WTC11 (cell line): ENCODE results near the gene ABCC2. TPM values are rescaled to one million over a fixed set of nuclear protein-coding genes. Genes with fewer than 3 reads are reported as not detected.

Experiments
- ATAC-seq: fragments of 200-7000 bp; cut with Tn5 transposase; 2 replicates; pipeline ENCODE4 v1.10.0; 2021; ENCODE audit warnings: mild to moderate bottlenecking, moderate library complexity
- CTCF ChIA-PET: fragments of 300-600 bp; sonication (Branson Sonifier 250); formaldehyde crosslinking; loops from one replicate; lab custom pipeline; 2021; ENCODE audit warnings: antibody characterized with exemption; lab: Charles Lee
- POLR2A ChIA-PET: fragments of 350-600 bp; sonication (Branson Sonifier 250); formaldehyde crosslinking; loops from one replicate; lab custom pipeline; 2021; ENCODE audit warnings: antibody characterized with exemption; lab: Charles Lee
- DNase-seq: peaks from one replicate; pipeline ENCODE4 v3.0.0; 2021; ENCODE audit warnings: low spot score
- H3K27ac Mint-ChIP-seq: 2 replicates; pipeline ENCODE4 v1.8.0; 2021; ENCODE audit warnings: mixed read lengths
- H3K27me3 Mint-ChIP-seq: 2 replicates; pipeline ENCODE4 v1.8.0; 2021; ENCODE audit warnings: low read depth, mild to moderate bottlenecking, moderate library complexity, mixed read lengths
- H3K36me3 Mint-ChIP-seq: 2 replicates; pipeline ENCODE4 v1.8.0; 2021; ENCODE audit warnings: mixed read lengths
- H3K4me1 Mint-ChIP-seq: 2 replicates; pipeline ENCODE4 v1.8.0; 2022; ENCODE audit warnings: mixed read lengths
- H3K4me3 Mint-ChIP-seq: 2 replicates; pipeline ENCODE4 v1.8.0; 2021; ENCODE audit warnings: mild to moderate bottlenecking, moderate library complexity, mixed read lengths
- H3K9me3 Mint-ChIP-seq: 2 replicates; pipeline ENCODE4 v1.8.0; 2021; ENCODE audit warnings: mixed read lengths
- FOXJ3 ChIP-seq: sonication (generic); formaldehyde crosslinking; IDR thresholded peaks from 2 replicates; pipeline ENCODE4 v1.9.0; 2021; ENCODE audit warnings: missing genetic modification reagents, mild to moderate bottlenecking, borderline replicate concordance
- NFATC4 ChIP-seq: fragments of 250-450 bp; sonication (Bioruptor Pico); IDR thresholded peaks from 2 replicates; pipeline ENCODE4 v1.9.0; 2021; ENCODE audit warnings: mild to moderate bottlenecking
- ZNF121 ChIP-seq: sonication (generic); formaldehyde crosslinking; IDR thresholded peaks from 2 replicates; pipeline ENCODE4 v1.8.0; 2023; ENCODE audit warnings: missing genetic modification reagents
- ZNF138 ChIP-seq: sonication (generic); formaldehyde crosslinking; conservative IDR thresholded peaks from 2 replicates; pipeline ENCODE4 v1.8.1; 2022; ENCODE audit warnings: mild to moderate bottlenecking, moderate library complexity, missing genetic modification reagents
- ZNF232 ChIP-seq: sonication (generic); formaldehyde crosslinking; IDR thresholded peaks from 2 replicates; pipeline ENCODE4 v1.8.0; 2022; ENCODE audit warnings: mild to moderate bottlenecking, missing genetic modification reagents
- ZNF263 ChIP-seq: sonication (generic); formaldehyde crosslinking; IDR thresholded peaks from 2 replicates; pipeline ENCODE4 v1.8.1; 2022; ENCODE audit warnings: low read depth, mild to moderate bottlenecking, moderate library complexity, missing genetic modification reagents
- ZNF281 ChIP-seq: sonication (generic); formaldehyde crosslinking; IDR thresholded peaks from 2 replicates; pipeline ENCODE4 v1.8.0; 2023; ENCODE audit warnings: mild to moderate bottlenecking, missing genetic modification reagents
- ZNF416 ChIP-seq: fragments of 250-450 bp; sonication (Bioruptor Pico); IDR thresholded peaks from 2 replicates; pipeline ENCODE4 v1.9.0; 2021; ENCODE audit warnings: mild to moderate bottlenecking, inconsistent platforms
- ZNF423 ChIP-seq: fragments of 250-450 bp; sonication (Bioruptor Pico); IDR thresholded peaks from 2 replicates; pipeline ENCODE4 v2.1.2; 2022; ENCODE audit warnings: mild to moderate bottlenecking, moderate library complexity
- ZNF671 ChIP-seq: fragments of 250-450 bp; sonication (Bioruptor Pico); IDR thresholded peaks from 2 replicates; pipeline ENCODE4 v1.8.0; 2021; ENCODE audit warnings: mild to moderate bottlenecking
- total RNA-seq: library from RNA; stranded (reverse); gene quantifications from 3 replicates; pipeline ENCODE4 v1.2.3, GENCODE V29; 2021
- TF ChIP-seq, protein P1 (sequence below): sonication (generic); formaldehyde crosslinking; IDR thresholded peaks from 2 replicates; pipeline ENCODE4 v1.8.1; 2023; ENCODE audit warnings: mild to moderate bottlenecking, missing genetic modification reagents
- TF ChIP-seq, protein P2 (sequence below): fragments of 250-450 bp; sonication (Bioruptor Pico); IDR thresholded peaks from 2 replicates; pipeline ENCODE4 v1.9.0; 2021; ENCODE audit warnings: mild to moderate bottlenecking, borderline replicate concordance
- TF ChIP-seq, protein P3 (sequence below): sonication (generic); formaldehyde crosslinking; IDR thresholded peaks from 2 replicates; pipeline ENCODE4 v1.8.1; 2022; ENCODE audit warnings: low read depth, mild to moderate bottlenecking, moderate library complexity, missing genetic modification reagents, borderline replicate concordance
- TF ChIP-seq, protein P4 (sequence below): fragments of 250-450 bp; sonication (Bioruptor Pico); conservative IDR thresholded peaks from 2 replicates; pipeline ENCODE4 v1.9.0; 2021; ENCODE audit warnings: mild to moderate bottlenecking
- TF ChIP-seq, protein P5 (sequence below): sonication (generic); formaldehyde crosslinking; IDR thresholded peaks from 2 replicates; pipeline ENCODE4 v1.8.0; 2022; ENCODE audit warnings: mild to moderate bottlenecking, missing genetic modification reagents
- TF ChIP-seq, protein P6 (sequence below): fragments of 250-450 bp; sonication (Bioruptor Pico); IDR thresholded peaks from 2 replicates; pipeline ENCODE4 v2.1.2; 2022; ENCODE audit warnings: mild to moderate bottlenecking, moderate library complexity

The ABCC2 gene
- total RNA-seq, 1 experiment from 2014 or later: 0.87 TPM

DNA sequence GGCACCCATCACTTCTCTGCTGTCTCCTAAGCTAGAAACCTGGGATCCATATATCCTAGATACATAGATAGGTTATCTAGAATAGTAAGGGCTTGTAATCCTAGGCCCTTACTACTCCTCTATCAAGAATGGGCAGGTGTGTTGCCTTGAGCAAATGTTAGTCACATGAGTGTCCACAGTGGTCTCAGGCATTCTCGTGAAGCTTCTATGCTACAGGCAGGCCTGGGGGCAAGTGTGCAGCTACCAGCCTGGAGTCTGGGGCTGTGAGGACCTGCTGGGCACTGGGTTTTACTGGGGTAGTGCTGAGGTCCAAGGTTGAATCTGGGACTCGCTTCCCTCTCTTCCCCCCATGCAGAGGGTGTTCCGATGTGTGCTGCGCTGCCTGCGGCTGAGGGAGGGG lies 91.4 kb downstream of the ABCC2 start:
- POLR2A ChIA-PET: interaction anchor here (1.2 to 1.5 kb wide), 3 partner anchors 10 to 28 kb away, joined by 3 read pairs; no protein-coding TSS in a partner anchor
- Mint-ChIP-seq H3K9me3 (no peaks in the 10 kb centered on the region), H3K27ac (0 out of 2 replicates have a peak overlapping the region, but pooled peaks have one; percentile 51), H3K36me3 (peaks cover 32% of the 10 kb centered on the region), H3K27me3 (peaks cover under 1% of the 10 kb centered on the region; the same call in 1 of the 2 replicates), H3K4me3 (no peak overlapping the region), H3K4me1 (no peaks in the 10 kb centered on the region)
- peak; percentile 13; the same call in 1 of the 2 replicates for ATAC-seq
- no peak for DNase-seq
- CTCF ChIA-PET: interaction anchor here (0.8 to 1.8 kb wide), 2 partner anchors 28 to 172 kb away, joined by 3 to 7 read pairs; no protein-coding TSS in a partner anchor
- TF ChIP-seq NFATC4 (CRISPR knock-in tag): no peak
- TF ChIP-seq ZNF121 (CRISPR knock-in tag): no peak
- TF ChIP-seq, protein P1, sequence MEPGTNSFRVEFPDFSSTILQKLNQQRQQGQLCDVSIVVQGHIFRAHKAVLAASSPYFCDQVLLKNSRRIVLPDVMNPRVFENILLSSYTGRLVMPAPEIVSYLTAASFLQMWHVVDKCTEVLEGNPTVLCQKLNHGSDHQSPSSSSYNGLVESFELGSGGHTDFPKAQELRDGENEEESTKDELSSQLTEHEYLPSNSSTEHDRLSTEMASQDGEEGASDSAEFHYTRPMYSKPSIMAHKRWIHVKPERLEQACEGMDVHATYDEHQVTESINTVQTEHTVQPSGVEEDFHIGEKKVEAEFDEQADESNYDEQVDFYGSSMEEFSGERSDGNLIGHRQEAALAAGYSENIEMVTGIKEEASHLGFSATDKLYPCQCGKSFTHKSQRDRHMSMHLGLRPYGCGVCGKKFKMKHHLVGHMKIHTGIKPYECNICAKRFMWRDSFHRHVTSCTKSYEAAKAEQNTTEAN (CRISPR knock-in tag): no peak
- TF ChIP-seq, protein P2, sequence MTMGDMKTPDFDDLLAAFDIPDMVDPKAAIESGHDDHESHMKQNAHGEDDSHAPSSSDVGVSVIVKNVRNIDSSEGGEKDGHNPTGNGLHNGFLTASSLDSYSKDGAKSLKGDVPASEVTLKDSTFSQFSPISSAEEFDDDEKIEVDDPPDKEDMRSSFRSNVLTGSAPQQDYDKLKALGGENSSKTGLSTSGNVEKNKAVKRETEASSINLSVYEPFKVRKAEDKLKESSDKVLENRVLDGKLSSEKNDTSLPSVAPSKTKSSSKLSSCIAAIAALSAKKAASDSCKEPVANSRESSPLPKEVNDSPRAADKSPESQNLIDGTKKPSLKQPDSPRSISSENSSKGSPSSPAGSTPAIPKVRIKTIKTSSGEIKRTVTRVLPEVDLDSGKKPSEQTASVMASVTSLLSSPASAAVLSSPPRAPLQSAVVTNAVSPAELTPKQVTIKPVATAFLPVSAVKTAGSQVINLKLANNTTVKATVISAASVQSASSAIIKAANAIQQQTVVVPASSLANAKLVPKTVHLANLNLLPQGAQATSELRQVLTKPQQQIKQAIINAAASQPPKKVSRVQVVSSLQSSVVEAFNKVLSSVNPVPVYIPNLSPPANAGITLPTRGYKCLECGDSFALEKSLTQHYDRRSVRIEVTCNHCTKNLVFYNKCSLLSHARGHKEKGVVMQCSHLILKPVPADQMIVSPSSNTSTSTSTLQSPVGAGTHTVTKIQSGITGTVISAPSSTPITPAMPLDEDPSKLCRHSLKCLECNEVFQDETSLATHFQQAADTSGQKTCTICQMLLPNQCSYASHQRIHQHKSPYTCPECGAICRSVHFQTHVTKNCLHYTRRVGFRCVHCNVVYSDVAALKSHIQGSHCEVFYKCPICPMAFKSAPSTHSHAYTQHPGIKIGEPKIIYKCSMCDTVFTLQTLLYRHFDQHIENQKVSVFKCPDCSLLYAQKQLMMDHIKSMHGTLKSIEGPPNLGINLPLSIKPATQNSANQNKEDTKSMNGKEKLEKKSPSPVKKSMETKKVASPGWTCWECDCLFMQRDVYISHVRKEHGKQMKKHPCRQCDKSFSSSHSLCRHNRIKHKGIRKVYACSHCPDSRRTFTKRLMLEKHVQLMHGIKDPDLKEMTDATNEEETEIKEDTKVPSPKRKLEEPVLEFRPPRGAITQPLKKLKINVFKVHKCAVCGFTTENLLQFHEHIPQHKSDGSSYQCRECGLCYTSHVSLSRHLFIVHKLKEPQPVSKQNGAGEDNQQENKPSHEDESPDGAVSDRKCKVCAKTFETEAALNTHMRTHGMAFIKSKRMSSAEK (CRISPR knock-in tag): no peak
- TF ChIP-seq ZNF423 (CRISPR knock-in tag): no peak
- TF ChIP-seq, protein P3, sequence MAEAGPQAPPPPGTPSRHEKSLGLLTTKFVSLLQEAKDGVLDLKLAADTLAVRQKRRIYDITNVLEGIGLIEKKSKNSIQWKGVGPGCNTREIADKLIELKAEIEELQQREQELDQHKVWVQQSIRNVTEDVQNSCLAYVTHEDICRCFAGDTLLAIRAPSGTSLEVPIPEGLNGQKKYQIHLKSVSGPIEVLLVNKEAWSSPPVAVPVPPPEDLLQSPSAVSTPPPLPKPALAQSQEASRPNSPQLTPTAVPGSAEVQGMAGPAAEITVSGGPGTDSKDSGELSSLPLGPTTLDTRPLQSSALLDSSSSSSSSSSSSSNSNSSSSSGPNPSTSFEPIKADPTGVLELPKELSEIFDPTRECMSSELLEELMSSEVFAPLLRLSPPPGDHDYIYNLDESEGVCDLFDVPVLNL: no peak
- TF ChIP-seq ZNF263 (CRISPR knock-in tag): no peak
- TF ChIP-seq, protein P4, sequence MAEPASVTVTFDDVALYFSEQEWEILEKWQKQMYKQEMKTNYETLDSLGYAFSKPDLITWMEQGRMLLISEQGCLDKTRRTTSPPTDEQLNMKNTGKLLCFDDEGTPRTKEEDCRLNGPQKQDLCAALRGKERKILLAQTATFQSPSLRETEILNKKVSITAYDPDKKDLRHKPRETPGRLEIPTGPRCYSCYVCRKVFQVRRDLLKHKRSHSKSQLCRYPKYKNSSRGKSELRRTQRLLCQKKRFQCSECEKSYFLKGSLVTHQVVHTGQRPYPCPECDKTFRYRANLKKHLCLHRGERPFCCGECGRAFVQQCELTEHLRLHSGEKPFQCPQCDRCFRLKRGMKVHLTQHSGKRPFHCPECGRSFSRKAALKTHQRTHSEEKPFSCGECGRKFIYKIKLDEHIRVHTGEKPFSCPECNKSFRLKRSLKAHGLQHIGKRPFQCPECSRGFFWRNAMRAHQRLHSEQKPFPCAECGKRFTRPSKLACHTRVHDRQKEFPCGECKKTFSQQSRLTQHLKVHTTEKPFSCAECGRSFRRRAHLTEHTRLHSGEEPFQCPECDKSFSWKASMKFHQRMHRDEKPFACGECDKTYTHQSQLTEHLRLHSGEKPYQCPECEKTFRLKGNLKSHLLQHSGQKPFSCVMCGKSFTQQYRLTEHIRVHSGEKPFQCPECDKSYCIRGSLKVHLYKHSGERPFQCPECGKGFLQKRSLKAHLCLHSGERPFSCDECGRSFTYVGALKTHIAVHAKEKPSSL (CRISPR knock-in tag): no peak
- TF ChIP-seq, protein P5, sequence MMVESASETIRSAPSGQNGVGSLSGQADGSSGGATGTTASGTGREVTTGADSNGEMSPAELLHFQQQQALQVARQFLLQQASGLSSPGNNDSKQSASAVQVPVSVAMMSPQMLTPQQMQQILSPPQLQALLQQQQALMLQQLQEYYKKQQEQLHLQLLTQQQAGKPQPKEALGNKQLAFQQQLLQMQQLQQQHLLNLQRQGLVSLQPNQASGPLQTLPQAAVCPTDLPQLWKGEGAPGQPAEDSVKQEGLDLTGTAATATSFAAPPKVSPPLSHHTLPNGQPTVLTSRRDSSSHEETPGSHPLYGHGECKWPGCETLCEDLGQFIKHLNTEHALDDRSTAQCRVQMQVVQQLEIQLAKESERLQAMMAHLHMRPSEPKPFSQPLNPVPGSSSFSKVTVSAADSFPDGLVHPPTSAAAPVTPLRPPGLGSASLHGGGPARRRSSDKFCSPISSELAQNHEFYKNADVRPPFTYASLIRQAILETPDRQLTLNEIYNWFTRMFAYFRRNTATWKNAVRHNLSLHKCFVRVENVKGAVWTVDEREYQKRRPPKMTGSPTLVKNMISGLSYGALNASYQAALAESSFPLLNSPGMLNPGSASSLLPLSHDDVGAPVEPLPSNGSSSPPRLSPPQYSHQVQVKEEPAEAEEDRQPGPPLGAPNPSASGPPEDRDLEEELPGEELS: no peak
- TF ChIP-seq, protein P6, sequence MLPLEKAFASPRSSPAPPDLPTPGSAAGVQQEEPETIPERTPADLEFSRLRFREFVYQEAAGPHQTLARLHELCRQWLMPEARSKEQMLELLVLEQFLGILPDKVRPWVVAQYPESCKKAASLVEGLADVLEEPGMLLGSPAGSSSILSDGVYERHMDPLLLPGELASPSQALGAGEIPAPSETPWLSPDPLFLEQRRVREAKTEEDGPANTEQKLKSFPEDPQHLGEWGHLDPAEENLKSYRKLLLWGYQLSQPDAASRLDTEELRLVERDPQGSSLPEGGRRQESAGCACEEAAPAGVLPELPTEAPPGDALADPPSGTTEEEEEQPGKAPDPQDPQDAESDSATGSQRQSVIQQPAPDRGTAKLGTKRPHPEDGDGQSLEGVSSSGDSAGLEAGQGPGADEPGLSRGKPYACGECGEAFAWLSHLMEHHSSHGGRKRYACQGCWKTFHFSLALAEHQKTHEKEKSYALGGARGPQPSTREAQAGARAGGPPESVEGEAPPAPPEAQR (CRISPR knock-in tag): no peak
- no peak for TF ChIP-seq ZNF232
- TF ChIP-seq ZNF416 (CRISPR knock-in tag): no peak
- no peak for TF ChIP-seq ZNF138 (CRISPR knock-in tag)
- no peak for TF ChIP-seq FOXJ3 (CRISPR knock-in tag)
- TF ChIP-seq ZNF671 (CRISPR knock-in tag): no peak
- TF ChIP-seq ZNF281 (CRISPR knock-in tag): no peak
